ENCODE results near the gene IL18RAP.

Gene IL18RAP

GRCh38 chr2:102428573-102428972, 5.6 kb downstream of the IL18RAP start:
- no peak overlapping the region for H3K4me3 ChIP-seq (ENCODE audit: low read depth, low read length)
- no peak for DNase-seq (ENCODE audit: low read depth)
- TF ChIP-seq CTCF (IDR thresholded peaks at IDR 0.05; ENCODE audit: control insufficient read depth, extremely low read depth, insufficient read depth), result no peak

GRCh38 chr2:102432386-102432785, 9.4 kb downstream of the IL18RAP start:
- H3K4me3 ChIP-seq (ENCODE audit: low read depth, low read length), result no peak overlapping the region
- no peak for TF ChIP-seq CTCF (IDR thresholded peaks at IDR 0.05; ENCODE audit: control insufficient read depth, extremely low read depth, insufficient read depth)
- DNase-seq (ENCODE audit: low read depth), result no peak

GRCh38 chr2:102433973-102434654, 11.2 kb downstream of the IL18RAP start:
- TF ChIP-seq CTCF (IDR thresholded peaks at IDR 0.05; ENCODE audit: control insufficient read depth, extremely low read depth, insufficient read depth), result no peak
- no peak overlapping the region for H3K4me3 ChIP-seq (ENCODE audit: low read depth, low read length)
- DNase-seq (ENCODE audit: low read depth), result no peak

- TF ChIP-seq CTCF (IDR thresholded peaks at IDR 0.05; ENCODE audit: control insufficient read depth, extremely low read depth, insufficient read depth), result no peak
- DNase-seq (ENCODE audit: low read depth), result no peak
- H3K4me3 ChIP-seq (ENCODE audit: low read depth, low read length), result no peak overlapping the region
Measured at GRCh38 chr2:102434655-102435381, 11.9 kb downstream of the IL18RAP start.

GRCh38 chr2:102435741-102436140, 12.8 kb downstream of the IL18RAP start:
- TF ChIP-seq CTCF (IDR thresholded peaks at IDR 0.05; ENCODE audit: control insufficient read depth, extremely low read depth, insufficient read depth), result no peak
- no peak for DNase-seq (ENCODE audit: low read depth)
- H3K4me3 ChIP-seq (ENCODE audit: low read depth, low read length), result no peak overlapping the region

GRCh38 chr2:102436323-102436722, 13.4 kb downstream of the IL18RAP start:
- no peak for DNase-seq (ENCODE audit: low read depth)
- no peak for TF ChIP-seq CTCF (IDR thresholded peaks at IDR 0.05; ENCODE audit: control insufficient read depth, extremely low read depth, insufficient read depth)
- H3K4me3 ChIP-seq (ENCODE audit: low read depth, low read length), result no peak overlapping the region
